ENCODE results near the gene CCDC192.
A peak's percentile ranks its signal among the peaks of the same experiment; 100 is the strongest.

The CCDC192 gene

GRCh38 chr5:127925916-127926315 is 222.7 kb downstream of the CCDC192 start:
- TF ChIP-seq CTCF (conservative IDR thresholded peaks at IDR 0.05) (no peak), ZFX (IDR thresholded peaks at IDR 0.05) (no peak)

GRCh38 chr5:127926974-127927373 is 223.8 kb downstream of the CCDC192 start:
- no peak overlapping the region for H3K27ac ChIP-seq
- TF ChIP-seq CTCF (conservative IDR thresholded peaks at IDR 0.05) (no peak), ZFX (IDR thresholded peaks at IDR 0.05) (no peak)

More at GRCh38 chr5:127925916-127926315, 222.7 kb downstream of the CCDC192 start:
- H3K27ac ChIP-seq = no peak overlapping the region

GRCh38 chr5:127928053-127928452 is 224.9 kb downstream of the CCDC192 start:
- H3K27ac ChIP-seq = no peak overlapping the region
- no peak for TF ChIP-seq CTCF (conservative IDR thresholded peaks at IDR 0.05)

- TF ChIP-seq ZFX (IDR thresholded peaks at IDR 0.05) = no peak
- no peak for TF ChIP-seq CTCF (conservative IDR thresholded peaks at IDR 0.05)
- H3K27ac ChIP-seq = no peak overlapping the region
Measured at GRCh38 chr5:127930311-127930710, 227.1 kb downstream of the CCDC192 start.

- TF ChIP-seq CTCF (conservative IDR thresholded peaks at IDR 0.05) (no peak), ZFX (IDR thresholded peaks at IDR 0.05) (no peak)
- H3K27ac ChIP-seq = no peak overlapping the region
Measured at GRCh38 chr5:127931396-127931795, 228.2 kb downstream of the CCDC192 start.

GRCh38 chr5:127933348-127933747 is 230.2 kb downstream of the CCDC192 start:
- H3K27ac ChIP-seq = no peak overlapping the region
- TF ChIP-seq CTCF (conservative IDR thresholded peaks at IDR 0.05) (no peak), ZFX (IDR thresholded peaks at IDR 0.05) (no peak)

GRCh38 chr5:127934791-127935256 is 231.6 kb downstream of the CCDC192 start:
- H3K27ac ChIP-seq = no peak overlapping the region
- TF ChIP-seq CTCF (conservative IDR thresholded peaks at IDR 0.05) (peak; percentile 35), ZFX (IDR thresholded peaks at IDR 0.05) (no peak)
